GM19328 (cell line): ENCODE measurements around the gene USO1.

Experiments used
- ATAC-seq: cut with Tn5 transposase; IDR thresholded peaks from one replicate; pipeline ENCODE4 v1.9.1; 2021; ENCODE audit warnings: mild to moderate bottlenecking, moderate library complexity; ENCODE audit not compliant: unreplicated experiment

The USO1 gene

GRCh38 chr4:75834772-75835154 lies 110.4 kb downstream of the USO1 start:
- ATAC-seq: no peak

DNA sequence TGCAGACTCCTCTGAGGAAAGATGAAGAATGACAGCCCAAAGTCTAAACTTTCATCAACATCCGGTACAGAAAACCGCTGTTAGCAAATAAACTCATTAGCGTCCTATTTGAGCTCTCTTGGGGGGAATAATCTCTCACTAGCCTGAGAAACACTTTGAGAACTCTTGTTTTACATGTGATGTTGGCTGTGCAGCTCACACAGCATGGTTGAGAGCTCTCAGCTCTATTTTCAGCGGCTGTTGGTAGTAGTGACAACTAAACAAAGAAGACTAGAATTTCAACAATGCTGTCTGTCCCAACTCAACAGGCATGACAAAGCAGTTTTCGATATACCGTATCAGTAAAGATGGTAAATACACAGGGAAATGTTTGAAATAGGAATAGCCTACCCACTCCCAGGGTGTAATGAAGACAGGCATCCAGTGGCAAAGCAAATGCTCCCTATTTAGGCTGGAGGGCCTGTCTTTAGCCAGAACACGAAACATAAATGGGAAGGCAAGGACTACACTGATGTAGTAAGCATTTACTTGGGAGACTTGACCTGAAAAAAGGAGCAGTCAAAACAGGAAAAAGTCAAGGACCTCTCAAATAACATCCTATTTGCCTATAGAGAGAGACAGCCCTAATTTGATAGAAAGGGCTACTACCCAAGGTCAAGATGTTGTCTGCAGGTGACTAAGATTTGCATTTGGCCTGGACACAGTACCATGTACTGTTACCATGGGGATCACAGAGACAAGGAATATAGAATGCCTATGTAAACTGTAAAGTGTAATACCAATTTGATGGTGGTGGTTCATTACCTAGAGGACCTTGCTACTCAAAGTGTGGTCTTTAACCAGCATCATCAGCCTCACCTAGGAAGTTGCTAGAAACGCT lies 117.5 kb downstream of the USO1 start:
- no peak for ATAC-seq

DNA sequence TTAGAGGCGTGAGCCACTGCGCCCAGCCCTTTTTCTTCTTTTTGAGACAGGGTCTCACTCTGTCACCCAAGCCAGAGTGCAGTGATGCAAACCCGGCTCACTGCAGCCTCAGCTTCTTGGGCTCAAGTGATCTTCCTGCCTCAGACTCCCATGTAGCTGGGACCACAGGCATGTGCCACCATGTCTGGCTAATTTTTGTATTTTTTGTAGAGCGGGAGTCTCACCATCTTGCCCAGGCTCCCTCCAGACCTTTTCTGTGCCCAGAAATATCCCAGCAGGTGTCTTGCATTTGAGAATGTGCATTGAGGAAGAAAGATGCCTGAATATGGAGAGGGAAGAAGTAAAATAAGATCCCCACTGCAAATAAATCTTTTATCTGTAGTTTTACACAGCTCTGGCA lies 119.2 kb downstream of the USO1 start:
- ATAC-seq: no peak

DNA sequence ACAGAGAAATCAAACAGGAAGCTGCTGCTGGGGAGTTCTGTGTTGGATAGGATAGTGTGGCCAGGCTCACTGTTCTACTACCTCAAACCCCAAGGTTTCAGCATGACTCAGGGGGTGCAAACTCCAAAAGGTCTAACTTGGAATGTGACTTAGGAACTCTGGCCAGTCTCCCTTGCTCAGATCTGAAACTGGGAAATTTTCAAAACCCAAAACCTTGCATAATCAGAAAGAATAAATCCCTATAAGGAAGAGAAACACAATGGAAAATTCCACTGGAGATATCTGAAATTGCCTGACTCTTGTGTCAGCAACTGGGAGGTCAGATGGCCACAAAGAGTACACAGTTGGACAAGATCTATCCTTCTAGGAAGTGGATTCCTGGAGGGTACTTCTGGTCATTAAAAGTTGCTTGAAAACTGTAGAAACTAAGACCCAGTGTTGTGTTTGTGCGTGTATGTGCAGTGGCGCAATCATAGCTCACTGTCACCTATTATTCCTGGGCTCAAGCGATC lies 119.8 kb downstream of the USO1 start:
- ATAC-seq: no peak

DNA sequence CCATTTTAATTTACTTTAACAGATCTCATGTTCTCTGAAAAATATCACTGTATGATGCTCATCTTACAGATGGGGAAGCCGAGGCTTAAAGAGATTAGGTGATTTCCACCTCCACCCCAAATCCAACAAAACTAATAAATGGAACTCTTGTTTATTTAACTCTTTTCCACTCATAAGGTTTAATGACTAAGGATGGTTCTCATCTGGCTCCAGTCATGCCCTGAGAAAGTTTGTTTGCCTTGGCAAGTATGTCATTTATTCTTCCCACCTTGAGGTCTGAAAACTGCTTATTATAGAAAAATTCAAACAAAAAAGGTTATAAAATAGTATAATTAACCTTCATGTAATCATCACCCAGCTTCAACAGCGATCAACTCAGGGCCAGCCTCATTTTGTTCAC lies 121.6 kb downstream of the USO1 start:
- ATAC-seq: no peak

DNA sequence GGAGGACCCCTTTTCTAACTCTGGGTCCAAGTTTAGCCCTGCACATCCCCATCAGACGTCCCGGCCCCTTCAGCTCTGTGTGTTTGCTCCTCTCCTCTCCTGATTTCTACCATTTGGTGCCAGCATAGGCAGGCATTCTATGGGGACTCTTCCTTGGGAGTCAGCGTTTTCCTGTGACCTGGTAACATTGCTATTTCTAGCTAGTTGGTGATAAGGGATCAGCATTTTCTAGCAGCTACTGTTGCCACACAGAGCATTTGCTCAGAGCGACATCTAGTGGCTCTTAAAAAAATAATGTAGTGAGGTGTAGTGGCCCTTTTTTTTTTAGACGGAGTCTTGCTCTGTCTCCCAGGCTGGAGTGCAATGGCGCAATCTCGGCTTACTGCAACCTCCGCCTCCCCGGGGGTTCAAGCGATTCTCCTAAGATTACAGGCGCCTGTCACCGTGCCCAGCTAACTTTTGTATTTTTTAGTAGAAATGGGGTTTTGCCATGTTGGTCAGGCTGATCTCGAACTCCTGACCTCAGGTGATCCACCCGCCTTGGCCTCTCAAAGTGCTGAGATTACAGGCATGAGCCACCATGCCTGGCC lies 123.9 kb downstream of the USO1 start:
- ATAC-seq: peak; percentile 65

- ATAC-seq: no peak
Measured at GRCh38 chr4:75848891-75849290, 124.5 kb downstream of the USO1 start.

GRCh38 chr4:75849461-75849860 lies 125.1 kb downstream of the USO1 start:
- ATAC-seq: no peak

DNA sequence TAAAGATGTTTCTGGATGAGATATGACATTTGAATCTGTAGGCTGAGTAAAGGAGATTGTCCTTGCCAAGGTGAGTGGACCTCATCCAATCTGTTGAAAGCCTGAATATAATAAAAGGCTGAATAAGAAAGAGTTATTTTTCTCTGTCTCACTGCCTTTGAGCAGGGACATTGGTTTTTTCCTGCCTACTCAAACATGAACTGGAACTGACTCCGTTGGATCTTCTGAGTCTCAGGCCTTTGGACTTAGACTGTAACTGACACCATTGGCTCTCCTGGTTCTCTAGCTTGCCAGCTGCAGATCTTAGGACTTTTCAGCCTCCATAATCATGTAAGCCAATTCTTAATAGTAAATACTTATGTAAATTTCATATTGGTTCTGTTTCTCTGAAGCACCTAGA lies 134.3 kb downstream of the USO1 start:
- ATAC-seq: no peak

DNA sequence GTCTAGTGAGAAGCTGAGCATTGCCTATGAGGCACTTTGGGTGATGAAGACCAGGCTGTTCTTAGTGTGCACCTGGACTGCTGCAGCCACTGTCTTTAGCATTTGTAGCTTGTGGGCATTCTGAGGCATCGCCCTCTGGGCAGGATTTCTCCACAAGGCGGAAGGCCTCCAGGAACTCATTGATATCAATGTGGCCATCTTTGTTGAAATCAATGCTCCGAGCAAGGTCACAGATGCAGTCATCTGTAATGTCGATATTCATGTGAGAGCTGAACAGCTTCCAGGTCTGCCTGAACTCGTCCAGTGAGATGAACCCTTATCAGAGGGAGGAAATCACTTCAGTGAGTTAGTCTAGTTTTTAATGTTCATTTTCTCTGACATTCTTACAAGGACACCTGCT lies 136.2 kb downstream of the USO1 start:
- no peak for ATAC-seq
